ELR (cell line): ENCODE data around the gene KCNQ1.

Experiments
- DNase-seq: peaks from one replicate; pipeline ENCODE4 v3.0.0-alpha.2; 2015; ENCODE audit warnings: low read depth

KCNQ1 gene, protein sequence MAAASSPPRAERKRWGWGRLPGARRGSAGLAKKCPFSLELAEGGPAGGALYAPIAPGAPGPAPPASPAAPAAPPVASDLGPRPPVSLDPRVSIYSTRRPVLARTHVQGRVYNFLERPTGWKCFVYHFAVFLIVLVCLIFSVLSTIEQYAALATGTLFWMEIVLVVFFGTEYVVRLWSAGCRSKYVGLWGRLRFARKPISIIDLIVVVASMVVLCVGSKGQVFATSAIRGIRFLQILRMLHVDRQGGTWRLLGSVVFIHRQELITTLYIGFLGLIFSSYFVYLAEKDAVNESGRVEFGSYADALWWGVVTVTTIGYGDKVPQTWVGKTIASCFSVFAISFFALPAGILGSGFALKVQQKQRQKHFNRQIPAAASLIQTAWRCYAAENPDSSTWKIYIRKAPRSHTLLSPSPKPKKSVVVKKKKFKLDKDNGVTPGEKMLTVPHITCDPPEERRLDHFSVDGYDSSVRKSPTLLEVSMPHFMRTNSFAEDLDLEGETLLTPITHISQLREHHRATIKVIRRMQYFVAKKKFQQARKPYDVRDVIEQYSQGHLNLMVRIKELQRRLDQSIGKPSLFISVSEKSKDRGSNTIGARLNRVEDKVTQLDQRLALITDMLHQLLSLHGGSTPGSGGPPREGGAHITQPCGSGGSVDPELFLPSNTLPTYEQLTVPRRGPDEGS

DNA sequence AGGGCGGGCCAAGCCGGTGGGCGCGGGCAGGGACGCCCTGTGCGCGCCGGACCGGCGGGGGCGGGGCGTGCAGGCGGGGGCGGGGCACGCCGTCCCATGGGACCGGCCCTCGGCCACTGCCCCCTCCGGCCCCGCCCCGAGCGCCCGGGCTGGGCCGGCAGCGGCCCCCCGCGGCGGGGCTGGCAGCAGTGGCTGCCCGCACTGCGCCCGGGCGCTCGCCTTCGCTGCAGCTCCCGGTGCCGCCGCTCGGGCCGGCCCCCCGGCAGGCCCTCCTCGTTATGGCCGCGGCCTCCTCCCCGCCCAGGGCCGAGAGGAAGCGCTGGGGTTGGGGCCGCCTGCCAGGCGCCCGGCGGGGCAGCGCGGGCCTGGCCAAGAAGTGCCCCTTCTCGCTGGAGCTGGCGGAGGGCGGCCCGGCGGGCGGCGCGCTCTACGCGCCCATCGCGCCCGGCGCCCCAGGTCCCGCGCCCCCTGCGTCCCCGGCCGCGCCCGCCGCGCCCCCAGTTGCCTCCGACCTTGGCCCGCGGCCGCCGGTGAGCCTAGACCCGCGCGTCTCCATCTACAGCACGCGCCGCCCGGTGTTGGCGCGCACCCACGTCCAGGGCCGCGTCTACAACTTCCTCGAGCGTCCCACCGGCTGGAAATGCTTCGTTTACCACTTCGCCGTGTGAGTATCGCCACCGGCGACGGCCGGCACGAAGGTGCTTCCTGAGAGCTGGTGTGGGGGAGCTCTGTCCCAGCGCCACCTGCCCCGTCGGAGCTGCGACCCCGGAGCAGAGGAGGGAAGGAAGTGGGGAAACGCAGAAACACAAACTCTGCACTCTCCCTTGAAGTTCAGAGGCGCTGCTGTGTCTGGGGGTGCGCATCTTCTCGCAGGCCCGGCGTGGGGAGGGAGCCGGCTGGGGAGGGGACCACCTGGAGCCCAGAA lies at the start of gene KCNQ1:
Gene KCNQ1 (plus strand): TSS at position 188 of the 925 bp plus-strand sequence. CDS start 91 bp downstream, at position 279.
- peak; percentile 19 for DNase-seq

DNA sequence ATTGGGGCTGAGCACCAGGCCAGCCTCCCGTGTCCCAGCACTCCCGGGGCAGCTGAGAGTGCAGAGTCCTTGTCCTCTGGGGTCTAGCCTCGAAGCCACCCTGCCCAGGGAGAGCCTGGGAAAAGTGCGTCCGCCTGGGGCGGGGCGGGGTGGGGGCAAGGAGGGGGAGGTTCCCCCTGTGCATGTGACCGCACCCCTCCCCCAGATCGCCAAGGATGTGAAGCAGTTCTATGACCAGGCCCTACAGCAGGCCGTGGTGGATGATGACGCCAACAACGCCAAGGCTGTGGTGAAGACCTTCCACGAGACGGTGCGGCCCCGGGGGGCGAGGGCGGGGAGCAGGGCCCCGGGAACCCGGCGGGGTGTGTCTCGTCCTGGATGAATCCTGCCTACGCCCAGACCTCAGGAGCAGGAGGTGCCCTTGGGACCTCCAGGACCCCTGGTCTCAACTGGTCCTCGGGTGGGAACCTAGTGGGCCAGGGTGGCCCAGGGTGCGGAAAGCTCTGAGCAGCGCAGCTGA lies 49.5 kb upstream of the KCNQ1 start:
- no peak for DNase-seq

DNA sequence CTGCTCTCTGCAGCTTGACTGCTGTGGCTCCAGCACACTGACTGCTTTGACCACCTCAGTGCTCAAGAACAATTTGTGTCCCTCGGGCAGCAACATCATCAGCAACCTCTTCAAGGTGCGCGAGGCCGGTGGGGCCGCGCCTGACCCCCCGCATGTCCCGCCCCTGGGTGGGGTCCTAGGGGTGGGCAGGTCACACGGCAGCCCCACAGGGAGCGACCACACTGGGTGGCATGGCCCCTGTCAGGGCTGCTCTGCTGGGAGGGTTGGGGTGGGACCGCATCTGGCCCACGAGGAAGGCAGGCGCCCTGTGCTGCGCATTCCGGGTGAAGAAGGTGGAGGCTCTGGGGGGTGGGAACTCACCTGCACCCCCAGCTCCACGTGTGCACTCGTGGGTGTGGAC lies 49.0 kb upstream of the KCNQ1 start:
- DNase-seq: no peak

DNA sequence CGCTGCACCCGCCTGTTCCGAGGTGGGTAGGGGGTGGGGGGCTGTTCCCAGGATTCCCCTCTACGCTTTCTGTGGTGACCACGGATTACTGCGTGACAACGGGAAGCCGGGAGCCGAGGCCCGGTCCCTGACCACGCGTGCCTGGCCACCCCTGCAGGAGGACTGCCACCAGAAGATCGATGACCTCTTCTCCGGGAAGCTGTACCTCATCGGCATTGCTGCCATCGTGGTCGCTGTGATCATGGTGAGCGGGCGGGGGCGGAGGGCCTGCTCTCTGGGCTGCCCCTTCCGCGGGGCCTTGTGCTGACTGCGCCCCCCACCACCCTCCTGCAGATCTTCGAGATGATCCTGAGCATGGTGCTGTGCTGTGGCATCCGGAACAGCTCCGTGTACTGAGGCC lies 48.3 kb upstream of the KCNQ1 start:
- DNase-seq: no peak

DNA sequence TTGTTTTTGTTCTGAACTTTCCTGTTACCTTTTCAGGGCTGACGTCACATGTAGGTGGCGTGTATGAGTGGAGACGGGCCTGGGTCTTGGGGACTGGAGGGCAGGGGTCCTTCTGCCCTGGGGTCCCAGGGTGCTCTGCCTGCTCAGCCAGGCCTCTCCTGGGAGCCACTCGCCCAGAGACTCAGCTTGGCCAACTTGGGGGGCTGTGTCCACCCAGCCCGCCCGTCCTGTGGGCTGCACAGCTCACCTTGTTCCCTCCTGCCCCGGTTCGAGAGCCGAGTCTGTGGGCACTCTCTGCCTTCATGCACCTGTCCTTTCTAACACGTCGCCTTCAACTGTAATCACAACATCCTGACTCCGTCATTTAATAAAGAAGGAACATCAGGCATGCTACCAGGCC lies 47.8 kb upstream of the KCNQ1 start:
- no peak for DNase-seq

DNA sequence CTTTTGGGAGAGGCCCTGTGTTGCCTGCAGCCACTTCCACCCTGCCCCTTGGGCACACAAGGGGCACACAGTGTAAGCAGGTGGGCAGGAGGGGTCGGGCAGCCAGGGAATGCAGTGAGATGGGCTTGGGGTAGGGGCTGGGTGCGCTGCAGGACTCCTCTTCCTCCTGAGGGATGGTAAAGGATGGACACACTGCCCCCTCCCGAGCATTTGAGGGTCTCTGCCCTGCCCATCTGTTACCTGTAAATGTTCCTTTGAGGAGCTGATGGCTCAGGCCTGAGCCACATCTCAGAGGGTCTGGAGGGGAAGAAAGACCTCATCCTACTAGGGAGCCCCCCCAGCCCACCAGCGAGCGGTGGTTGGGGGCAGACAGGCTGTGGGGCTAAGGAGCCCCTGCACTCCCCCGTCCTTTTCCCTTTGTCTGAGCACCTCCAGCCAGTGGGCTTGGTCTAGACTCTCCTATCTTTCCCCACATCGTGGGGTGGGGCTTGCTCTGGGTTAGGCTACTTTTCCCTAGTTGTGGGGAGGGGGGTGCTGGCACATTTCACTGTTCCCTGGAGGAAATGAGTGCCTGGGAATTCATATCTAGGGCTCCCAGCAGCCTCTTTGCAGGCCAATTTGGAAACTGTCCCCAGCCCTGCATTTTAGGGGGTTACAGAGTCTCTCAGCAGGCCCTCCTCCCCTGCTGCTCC lies 46.0 kb upstream of the KCNQ1 start:
- DNase-seq: no peak

DNA sequence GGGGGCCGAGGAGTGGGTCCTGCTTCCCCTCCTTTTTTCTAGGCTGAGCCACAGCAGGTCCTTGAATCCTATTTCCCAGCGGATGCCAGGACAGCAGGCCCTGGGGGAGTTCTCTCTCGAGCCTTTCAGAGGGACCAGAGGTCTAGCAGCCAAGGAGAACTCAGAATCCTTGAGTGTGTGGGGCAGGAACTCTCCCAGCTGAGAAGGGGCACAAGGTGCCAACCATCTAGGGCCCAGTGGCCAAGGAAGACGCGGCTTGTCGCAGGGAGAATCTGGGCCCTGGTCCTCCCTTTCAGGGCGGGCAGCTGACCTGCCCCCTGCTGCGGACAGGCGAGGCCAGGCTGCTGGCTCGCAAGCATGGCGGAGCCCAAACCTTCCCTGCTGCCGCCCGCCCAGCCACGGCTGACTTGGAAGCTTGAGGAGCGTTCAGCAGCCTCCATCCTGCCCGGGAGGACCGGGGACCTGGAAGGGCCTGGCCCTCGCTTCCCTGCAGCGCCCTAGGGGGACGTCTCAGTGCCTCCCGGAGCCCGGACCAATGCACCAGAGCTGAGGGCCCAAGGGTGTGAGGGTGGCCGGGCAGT lies 45.2 kb upstream of the KCNQ1 start:
- DNase-seq: no peak

DNA sequence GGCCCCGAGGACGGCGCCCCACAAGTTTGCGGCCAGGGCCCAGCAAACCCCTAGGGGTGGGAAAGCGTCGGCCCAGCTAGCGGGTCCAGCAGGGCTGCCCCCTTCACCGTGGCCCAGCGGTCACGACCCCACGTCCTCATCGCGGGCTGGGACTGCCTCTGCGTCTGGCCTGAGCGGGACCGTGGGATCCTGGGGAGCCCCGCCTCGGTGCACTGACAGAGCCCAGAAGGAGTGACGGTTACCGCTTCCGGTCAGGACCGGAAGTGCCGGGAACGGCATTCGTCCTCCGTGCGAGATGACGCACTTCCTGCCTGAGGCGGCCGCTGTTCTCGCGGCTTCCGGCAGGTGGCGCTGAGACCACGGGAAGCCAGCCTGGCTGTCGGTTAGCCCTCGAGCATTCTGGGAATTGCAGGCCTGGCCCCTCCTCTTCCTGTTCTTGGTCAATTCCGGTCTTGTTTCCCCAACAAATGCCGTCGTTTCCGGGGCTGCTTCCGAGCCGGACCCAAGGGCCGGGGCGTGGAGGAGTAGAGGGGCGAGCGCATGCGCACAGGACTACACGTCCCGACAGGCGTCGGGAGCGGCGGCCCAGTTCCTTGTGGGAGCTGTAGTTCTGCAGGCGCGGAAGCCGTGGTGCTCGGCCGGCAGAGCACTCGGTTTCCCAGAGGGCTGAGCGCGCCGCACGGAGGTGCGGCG lies 44.6 kb upstream of the KCNQ1 start, which contains the start of gene TSSC4:
Gene TSSC4 (plus strand): TSS at position 682 of the 693 bp plus-strand sequence. CDS start 1,884 bp downstream, outside the sequence.
- DNase-seq: peak; percentile 100

DNA sequence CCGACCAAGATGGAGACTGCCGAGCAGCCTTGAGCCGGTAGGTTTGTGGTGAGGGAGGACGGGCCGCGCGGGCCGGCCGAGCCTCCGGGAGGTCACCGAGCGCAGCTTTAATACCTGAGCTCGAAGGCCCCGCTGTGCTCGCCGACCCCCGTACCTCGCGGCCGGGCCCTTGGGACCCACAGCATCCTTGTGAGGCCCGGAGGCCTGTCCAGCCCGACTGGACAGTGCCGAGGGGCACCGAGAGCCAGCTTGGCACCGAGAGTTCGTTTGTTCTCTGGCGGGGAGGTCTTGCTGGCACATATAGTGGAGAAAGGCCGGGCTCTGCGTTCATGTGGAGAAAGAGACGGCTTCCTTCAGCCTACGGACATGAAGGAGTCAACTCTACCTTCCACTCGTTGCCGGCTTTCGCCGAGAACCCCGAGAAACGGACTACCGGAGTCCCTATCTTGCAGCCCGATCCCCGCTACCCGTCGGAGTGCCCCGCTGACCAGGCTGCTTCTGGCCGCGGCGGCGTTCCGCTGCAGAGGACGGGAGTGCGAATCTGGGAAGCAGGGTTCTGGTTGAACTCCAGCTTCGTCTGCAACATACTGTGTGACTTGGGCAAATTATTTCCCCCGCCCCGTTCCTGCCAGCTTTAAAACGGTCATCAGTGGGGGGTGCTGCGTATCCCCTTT lies 43.9 kb upstream of the KCNQ1 start:
- DNase-seq: peak; percentile 25

DNA sequence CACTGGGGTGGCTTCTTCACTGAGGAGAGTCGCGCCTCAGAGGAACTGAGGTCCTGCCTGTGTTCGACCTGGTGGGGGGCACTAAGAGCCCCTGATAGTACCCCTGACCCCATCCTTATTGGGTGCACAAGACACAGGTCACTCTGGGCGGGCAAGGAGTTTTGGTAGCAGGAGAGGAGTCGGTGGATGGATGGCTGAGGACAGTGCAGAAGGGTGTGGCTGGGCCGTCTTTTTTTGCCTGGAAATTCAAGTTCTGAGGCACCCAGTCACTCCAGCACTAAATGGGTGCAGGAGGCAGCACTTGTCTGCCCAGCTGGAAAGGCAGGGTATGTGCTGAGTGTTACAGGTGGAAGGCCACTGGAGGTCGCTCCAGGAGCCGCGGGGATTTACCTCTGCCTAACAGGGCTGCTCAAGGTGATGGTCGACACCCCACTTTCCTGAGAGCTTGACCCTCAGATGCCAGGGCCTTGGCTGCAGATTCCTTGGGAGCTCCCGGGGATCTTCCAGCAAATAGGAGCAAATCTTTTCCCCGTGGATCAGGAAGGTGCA lies 43.3 kb upstream of the KCNQ1 start:
- DNase-seq: no peak

DNA sequence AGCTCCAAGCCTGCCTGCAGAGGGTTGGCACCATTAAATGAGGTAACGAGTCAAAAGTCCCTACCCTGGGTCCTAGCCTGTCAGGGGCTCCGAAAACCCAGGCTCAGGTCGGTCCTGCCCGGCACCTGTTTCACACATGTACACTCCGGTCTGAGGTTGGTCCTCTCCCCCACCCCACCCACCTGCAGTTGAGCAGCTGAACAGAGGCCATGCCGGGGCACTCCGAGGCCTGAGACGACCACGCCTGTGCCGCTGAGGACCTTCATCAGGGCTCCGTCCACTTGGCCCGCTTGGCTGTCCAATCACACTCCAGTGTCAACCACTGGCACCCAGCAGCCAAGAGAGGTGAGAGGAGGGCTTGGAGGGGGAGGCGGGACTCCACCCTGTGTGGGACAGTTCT lies 42.7 kb upstream of the KCNQ1 start:
- no peak for DNase-seq

DNA sequence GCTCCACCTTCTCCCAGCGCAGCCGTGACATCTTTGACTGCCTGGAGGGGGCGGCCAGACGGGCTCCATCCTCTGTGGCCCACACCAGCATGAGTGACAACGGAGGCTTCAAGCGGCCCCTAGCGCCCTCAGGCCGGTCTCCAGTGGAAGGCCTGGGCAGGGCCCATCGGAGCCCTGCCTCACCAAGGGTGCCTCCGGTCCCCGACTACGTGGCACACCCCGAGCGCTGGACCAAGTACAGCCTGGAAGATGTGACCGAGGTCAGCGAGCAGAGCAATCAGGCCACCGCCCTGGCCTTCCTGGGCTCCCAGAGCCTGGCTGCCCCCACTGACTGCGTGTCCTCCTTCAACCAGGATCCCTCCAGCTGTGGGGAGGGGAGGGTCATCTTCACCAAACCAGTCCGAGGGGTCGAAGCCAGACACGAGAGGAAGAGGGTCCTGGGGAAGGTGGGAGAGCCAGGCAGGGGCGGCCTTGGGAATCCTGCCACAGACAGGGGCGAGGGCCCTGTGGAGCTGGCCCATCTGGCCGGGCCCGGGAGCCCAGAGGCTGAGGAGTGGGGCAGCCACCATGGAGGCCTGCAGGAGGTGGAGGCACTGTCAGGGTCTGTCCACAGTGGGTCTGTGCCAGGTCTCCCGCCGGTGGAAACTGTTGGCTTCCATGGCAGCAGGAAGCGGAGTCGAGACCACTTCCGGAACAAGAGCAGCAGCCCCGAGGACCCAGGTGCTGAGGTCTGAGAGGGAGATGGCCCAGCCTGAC lies 41.7 kb upstream of the KCNQ1 start:
- DNase-seq: no peak

DNA sequence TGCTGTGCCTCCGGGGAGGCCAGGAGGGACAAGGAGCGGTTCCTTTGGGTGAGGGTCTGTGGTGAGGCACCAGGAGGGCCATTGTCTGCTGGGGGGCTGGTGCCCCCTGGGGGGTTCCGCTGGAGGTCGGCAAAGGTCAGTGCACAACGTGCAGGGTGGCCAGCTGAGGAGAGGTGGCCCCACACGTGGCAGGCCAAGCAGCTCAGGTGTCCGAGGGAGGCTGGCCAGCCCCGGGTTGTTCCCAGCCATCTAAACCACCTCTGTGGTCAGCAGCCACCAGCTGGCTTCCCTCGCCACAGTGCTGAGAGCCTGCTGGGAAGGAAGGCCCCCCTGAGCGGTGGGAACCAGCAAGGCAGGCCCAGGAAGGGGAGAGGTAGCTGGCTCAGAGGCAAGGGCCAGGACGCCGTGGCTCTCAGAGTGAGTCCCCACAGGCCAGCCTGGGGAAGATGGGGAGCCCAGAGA lies 40.0 kb upstream of the KCNQ1 start:
- no peak for DNase-seq

DNA sequence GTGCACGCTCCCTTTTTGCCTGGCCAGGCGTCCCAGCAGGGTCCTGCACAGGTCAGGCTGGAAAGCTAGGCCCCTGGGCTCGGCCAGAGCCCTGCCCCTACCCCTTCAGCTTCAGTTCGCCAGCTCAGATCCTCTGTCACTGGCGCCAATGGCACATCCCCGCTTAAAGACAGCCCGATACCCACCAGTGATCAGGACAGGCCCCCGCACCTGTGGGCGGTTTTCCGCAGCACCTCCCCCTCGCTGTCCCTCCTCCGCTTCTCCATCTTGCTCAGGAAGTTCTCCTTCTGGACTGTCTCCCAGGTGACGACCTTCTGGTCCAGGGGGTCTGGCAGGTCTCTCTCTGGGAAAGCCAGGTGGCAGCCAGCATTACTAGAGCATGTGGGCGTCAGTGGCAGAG lies 38.4 kb upstream of the KCNQ1 start:
- no peak for DNase-seq

DNA sequence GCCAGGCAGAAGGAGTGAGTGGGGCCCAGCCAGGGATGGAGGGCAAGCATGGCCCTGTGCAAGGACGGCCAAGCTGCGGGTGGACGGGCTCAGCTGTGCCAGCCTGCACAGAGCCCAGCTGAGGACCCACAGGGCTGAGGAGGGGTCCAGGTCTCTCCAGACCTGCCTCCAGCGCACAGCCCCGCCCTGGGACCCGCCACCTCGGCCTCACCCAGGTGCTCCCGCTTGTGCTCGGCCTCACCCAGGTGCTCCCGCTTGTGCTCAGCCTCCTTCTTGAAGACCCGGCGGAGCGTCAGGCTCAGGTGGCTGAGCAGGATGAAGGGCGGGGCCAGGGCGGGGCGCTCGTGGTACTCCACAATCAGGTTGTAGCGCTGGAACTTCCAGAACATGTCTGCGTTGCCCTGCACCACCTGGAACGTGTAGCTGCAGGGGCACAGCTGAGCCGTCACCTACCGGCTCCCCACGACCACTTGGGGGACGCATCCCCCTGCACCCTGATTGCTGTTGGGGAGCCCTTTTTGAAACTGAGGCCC lies 37.9 kb upstream of the KCNQ1 start:
- DNase-seq: no peak

DNA sequence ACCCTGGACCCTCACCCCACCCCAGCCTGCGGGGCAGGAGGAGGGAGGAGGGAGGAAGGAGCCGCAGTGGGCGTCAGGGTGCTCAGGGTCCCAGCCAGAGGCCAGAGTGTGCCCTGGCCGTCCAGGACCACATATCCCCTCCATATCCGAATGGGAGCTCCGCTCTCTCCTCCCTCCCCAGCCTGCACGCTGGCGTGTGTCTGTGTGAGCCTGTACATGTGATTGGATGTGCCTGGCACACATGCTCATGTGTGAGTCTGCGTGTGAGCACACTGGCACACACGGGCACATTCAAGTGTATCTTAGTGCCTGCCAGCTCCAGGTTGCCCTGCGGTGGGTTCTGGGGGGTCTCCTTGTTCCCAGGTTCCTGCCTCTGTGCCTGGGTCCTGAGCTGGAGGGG lies 36.1 kb upstream of the KCNQ1 start:
- DNase-seq: no peak

DNA sequence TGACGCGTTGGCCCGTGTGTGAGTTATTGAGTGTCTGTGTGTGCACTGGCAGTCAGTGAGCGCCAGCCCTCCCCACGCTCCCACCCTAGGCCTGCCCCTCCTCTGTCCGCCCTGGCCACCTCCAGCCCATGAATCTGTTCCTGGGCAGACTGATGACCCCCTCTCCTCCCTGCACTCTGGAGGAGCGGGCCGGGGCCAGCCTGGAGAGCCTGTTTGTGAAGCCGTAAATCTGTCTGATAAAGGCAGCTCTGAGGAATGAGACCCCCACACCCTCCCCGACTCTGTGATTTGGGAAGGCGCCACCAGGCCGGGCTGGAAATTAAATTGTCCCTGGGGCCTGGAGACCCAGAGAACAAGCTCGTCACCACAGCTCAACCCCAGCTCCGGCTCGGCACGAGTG lies 35.7 kb upstream of the KCNQ1 start:
- DNase-seq: no peak
